Measurements from ENCODE around the gene FUCA2.

GRCh38 chr6:143449714-143450452 is 61.6 kb downstream of the FUCA2 start:
- TF ChIP-seq, protein P1, sequence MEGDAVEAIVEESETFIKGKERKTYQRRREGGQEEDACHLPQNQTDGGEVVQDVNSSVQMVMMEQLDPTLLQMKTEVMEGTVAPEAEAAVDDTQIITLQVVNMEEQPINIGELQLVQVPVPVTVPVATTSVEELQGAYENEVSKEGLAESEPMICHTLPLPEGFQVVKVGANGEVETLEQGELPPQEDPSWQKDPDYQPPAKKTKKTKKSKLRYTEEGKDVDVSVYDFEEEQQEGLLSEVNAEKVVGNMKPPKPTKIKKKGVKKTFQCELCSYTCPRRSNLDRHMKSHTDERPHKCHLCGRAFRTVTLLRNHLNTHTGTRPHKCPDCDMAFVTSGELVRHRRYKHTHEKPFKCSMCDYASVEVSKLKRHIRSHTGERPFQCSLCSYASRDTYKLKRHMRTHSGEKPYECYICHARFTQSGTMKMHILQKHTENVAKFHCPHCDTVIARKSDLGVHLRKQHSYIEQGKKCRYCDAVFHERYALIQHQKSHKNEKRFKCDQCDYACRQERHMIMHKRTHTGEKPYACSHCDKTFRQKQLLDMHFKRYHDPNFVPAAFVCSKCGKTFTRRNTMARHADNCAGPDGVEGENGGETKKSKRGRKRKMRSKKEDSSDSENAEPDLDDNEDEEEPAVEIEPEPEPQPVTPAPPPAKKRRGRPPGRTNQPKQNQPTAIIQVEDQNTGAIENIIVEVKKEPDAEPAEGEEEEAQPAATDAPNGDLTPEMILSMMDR (IDR thresholded peaks at IDR 0.05), result no peak
- TF ChIP-seq POLR2A (IDR thresholded peaks at IDR 0.05), result no peak
